ENCODE results near the gene GDAP2.

The GDAP2 gene

GRCh38 chr1:117861694-117862093 is 67.7 kb downstream of the GDAP2 start:
- H3K4me3 ChIP-seq (ENCODE audit: low read depth, low read length): no peak overlapping the region
- DNase-seq (ENCODE audit: low read depth): no peak

GRCh38 chr1:117860896-117861610 is 68.4 kb downstream of the GDAP2 start:
- no peak overlapping the region for H3K4me3 ChIP-seq (ENCODE audit: low read depth, low read length)
- TF ChIP-seq MAX (IDR thresholded peaks at IDR 0.05; ENCODE audit: low read depth, low read length): no peak
- TF ChIP-seq POLR2A (IDR thresholded peaks at IDR 0.05; ENCODE audit: extremely low read depth, insufficient read length): no peak
- no peak for TF ChIP-seq MYC (IDR thresholded peaks at IDR 0.05; ENCODE audit: low read depth, low read length)
- TF ChIP-seq CTCF (IDR thresholded peaks at IDR 0.05; ENCODE audit: low read depth, low read length): no peak
- no peak for DNase-seq (ENCODE audit: low read depth)

More at GRCh38 chr1:117861694-117862093, 67.7 kb downstream of the GDAP2 start:
- TF ChIP-seq MYC (IDR thresholded peaks at IDR 0.05; ENCODE audit: low read depth, low read length): no peak
- no peak for TF ChIP-seq POLR2A (IDR thresholded peaks at IDR 0.05; ENCODE audit: extremely low read depth, insufficient read length)
- no peak for TF ChIP-seq MAX (IDR thresholded peaks at IDR 0.05; ENCODE audit: low read depth, low read length)
- TF ChIP-seq CTCF (IDR thresholded peaks at IDR 0.05; ENCODE audit: low read depth, low read length): no peak

- DNase-seq (ENCODE audit: low read depth): no peak
- TF ChIP-seq CTCF (IDR thresholded peaks at IDR 0.05; ENCODE audit: low read depth, low read length): no peak
- TF ChIP-seq MYC (IDR thresholded peaks at IDR 0.05; ENCODE audit: low read depth, low read length): no peak
- TF ChIP-seq MAX (IDR thresholded peaks at IDR 0.05; ENCODE audit: low read depth, low read length): no peak
- no peak for TF ChIP-seq POLR2A (IDR thresholded peaks at IDR 0.05; ENCODE audit: extremely low read depth, insufficient read length)
- no peak overlapping the region for H3K4me3 ChIP-seq (ENCODE audit: low read depth, low read length)
Observed at GRCh38 chr1:117859901-117860300, 69.5 kb downstream of the GDAP2 start.

GRCh38 chr1:117857418-117857817 is 72.0 kb downstream of the GDAP2 start:
- no peak overlapping the region for H3K4me3 ChIP-seq (ENCODE audit: low read depth, low read length)
- no peak for DNase-seq (ENCODE audit: low read depth)
- no peak for TF ChIP-seq MAX (IDR thresholded peaks at IDR 0.05; ENCODE audit: low read depth, low read length)
- TF ChIP-seq POLR2A (IDR thresholded peaks at IDR 0.05; ENCODE audit: extremely low read depth, insufficient read length): no peak
- no peak for TF ChIP-seq MYC (IDR thresholded peaks at IDR 0.05; ENCODE audit: low read depth, low read length)

- TF ChIP-seq MAX (IDR thresholded peaks at IDR 0.05; ENCODE audit: low read depth, low read length) (no peak), MYC (IDR thresholded peaks at IDR 0.05; ENCODE audit: low read depth, low read length) (no peak), POLR2A (IDR thresholded peaks at IDR 0.05; ENCODE audit: extremely low read depth, insufficient read length) (no peak), CTCF (IDR thresholded peaks at IDR 0.05; ENCODE audit: low read depth, low read length) (no peak)
- DNase-seq (ENCODE audit: low read depth): no peak
- no peak overlapping the region for H3K4me3 ChIP-seq (ENCODE audit: low read depth, low read length)
Observed at GRCh38 chr1:117852853-117853553, 76.4 kb downstream of the GDAP2 start.

- no peak overlapping the region for H3K4me3 ChIP-seq (ENCODE audit: low read depth, low read length)
- no peak for DNase-seq (ENCODE audit: low read depth)
- TF ChIP-seq MYC (IDR thresholded peaks at IDR 0.05; ENCODE audit: low read depth, low read length): no peak
- no peak for TF ChIP-seq POLR2A (IDR thresholded peaks at IDR 0.05; ENCODE audit: extremely low read depth, insufficient read length)
- TF ChIP-seq MAX (IDR thresholded peaks at IDR 0.05; ENCODE audit: low read depth, low read length): no peak
- no peak for TF ChIP-seq CTCF (IDR thresholded peaks at IDR 0.05; ENCODE audit: low read depth, low read length)
Observed at GRCh38 chr1:117851687-117852086, 77.7 kb downstream of the GDAP2 start.

All from NB4 (cell line).